Adrenal gland (tissue), 5 donors: ENCODE data around the gene SHLD2.

Experiments used
- POLR2A ChIP-seq, 2 donors: fragments of 450-650 bp; IDR thresholded peaks; one replicate each; pipeline ENCODE4 v1.6.1; 2017; ENCODE audit warnings: antibody characterized with exemption in 2 of 2, mild to moderate bottlenecking in 2 of 2, moderate library complexity in 1 of 2
- TF ChIP-seq, protein P1 (sequence below), 6 experiments: fragments of 450-650 bp in 4 of 6; fragments of 200-600 bp in 2 of 6; sonication (generic) in 1 of 6; IDR thresholded peaks; 1 replicate in 5 of 6; 2 replicates in 1 of 6; pipeline versions ENCODE4 v1.5.1 to v1.8.0; 2016 to 2021; ENCODE audit warnings: antibody characterized with exemption in 6 of 6, mild to moderate bottlenecking in 2 of 6, moderate library complexity in 1 of 6
- donor health status: DM: no; HTN: no; CAD: no.

DNA sequence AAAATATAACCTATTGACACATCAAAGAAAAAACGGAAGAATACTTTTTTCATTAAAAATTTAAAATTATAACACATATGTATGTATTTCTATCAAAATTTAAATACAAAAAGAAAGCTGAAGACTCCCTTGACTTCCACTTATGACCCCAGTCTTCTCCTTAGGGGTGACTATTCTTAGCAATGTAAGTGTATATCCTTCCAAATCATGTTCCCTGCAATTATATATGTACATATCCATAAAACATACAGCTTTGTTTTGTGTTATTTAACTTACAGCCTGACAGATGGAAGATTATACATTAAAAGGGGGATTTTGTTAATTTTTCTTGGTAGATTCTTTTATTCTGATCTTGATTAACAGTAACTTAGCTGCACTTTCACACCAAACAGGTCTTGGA lies 9.5 kb upstream of the SHLD2 start:
- TF ChIP-seq, protein P1, sequence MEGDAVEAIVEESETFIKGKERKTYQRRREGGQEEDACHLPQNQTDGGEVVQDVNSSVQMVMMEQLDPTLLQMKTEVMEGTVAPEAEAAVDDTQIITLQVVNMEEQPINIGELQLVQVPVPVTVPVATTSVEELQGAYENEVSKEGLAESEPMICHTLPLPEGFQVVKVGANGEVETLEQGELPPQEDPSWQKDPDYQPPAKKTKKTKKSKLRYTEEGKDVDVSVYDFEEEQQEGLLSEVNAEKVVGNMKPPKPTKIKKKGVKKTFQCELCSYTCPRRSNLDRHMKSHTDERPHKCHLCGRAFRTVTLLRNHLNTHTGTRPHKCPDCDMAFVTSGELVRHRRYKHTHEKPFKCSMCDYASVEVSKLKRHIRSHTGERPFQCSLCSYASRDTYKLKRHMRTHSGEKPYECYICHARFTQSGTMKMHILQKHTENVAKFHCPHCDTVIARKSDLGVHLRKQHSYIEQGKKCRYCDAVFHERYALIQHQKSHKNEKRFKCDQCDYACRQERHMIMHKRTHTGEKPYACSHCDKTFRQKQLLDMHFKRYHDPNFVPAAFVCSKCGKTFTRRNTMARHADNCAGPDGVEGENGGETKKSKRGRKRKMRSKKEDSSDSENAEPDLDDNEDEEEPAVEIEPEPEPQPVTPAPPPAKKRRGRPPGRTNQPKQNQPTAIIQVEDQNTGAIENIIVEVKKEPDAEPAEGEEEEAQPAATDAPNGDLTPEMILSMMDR (IDR thresholded peaks at IDR 0.05) = no peak
- no peak for TF ChIP-seq POLR2A (IDR thresholded peaks at IDR 0.05)
